Left ventricle myocardium inferior (tissue), 1 donor: ENCODE data around the gene NSL1. TPM values are rescaled to one million over a fixed set of nuclear protein-coding genes. Genes with fewer than 3 reads are reported as not detected.
A peak's percentile ranks its signal among the peaks of the same experiment; 100 is the strongest.

Source experiments
- DNase-seq: peaks from one replicate; pipeline ENCODE4 v3.0.0-alpha.2; 2020
- H3K27ac ChIP-seq: fragments of 200-600 bp; replicated peaks from 2 replicates; pipeline ENCODE4 v1.8.0; 2021
- H3K27me3 ChIP-seq: fragments of 200-600 bp; 2 replicates; pipeline ENCODE4 v1.8.0; 2021; ENCODE audit warnings: low read depth
- H3K36me3 ChIP-seq: fragments of 200-600 bp; 2 replicates; pipeline ENCODE4 v1.8.0; 2021
- H3K4me1 ChIP-seq: fragments of 200-600 bp; 2 replicates; pipeline ENCODE4 v1.8.0; 2021
- H3K4me3 ChIP-seq: fragments of 200-600 bp; 2 replicates; pipeline ENCODE4 v1.8.0; 2021; ENCODE audit warnings: mild to moderate bottlenecking, moderate library complexity
- H3K9me3 ChIP-seq: fragments of 200-600 bp; replicated peaks from 2 replicates; pipeline ENCODE4 v1.8.0; 2021
- intact Hi-C: fragments of 100-400 bp; cut with micrococcal nuclease; formaldehyde crosslinking; loops from one replicate; pipeline ENCODE4 v1.11.0; 2022
- total RNA-seq: library from RNA; stranded (reverse); fragmentation: NEBNext Ultra II Directional; extraction: Animal tissue kit (Norgen Biotek cat#: 25700); gene quantifications from one replicate; pipeline ENCODE4 v1.2.1, GENCODE V29; 2021
- TF ChIP-seq, protein P1 (sequence below): fragments of 200-600 bp; IDR thresholded peaks from 2 replicates; pipeline ENCODE4 v1.8.0; 2021; ENCODE audit warnings: antibody characterized with exemption, mild to moderate bottlenecking, borderline replicate concordance
- donor health status: DM: no; HTN: yes; CAD: no; lungs with severe emphysema.

Gene NSL1
- total RNA-seq, 1 donor from 2014 or later: 29.0 TPM

DNA sequence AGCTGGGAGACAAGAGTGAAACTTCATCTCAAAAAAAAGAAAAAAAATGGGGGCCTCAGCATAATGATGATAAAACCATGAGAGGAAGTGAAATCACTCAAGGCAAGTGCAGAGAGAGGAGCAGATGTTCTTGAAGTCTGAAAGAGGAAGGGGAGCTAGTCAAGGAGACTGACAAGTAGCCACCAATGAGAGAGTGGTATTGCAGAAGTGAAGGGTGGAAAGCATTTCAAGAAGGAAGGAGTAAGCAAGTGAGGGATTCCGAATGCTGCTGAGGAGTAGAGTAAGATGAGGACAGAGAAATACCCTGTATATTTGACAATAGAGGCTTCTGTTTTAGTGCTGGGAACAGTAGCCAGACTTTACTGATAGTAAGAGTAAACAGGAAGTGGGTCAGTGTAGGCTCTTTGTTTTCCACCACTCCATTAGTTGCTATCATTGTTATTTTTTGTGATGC is 3.0 kb upstream of the NSL1 start:
- peaks cover 34% of the 10 kb centered on the region for H3K36me3 ChIP-seq
- H3K27ac ChIP-seq: peak overlapping the region; percentile 21
- TF ChIP-seq, protein P1, sequence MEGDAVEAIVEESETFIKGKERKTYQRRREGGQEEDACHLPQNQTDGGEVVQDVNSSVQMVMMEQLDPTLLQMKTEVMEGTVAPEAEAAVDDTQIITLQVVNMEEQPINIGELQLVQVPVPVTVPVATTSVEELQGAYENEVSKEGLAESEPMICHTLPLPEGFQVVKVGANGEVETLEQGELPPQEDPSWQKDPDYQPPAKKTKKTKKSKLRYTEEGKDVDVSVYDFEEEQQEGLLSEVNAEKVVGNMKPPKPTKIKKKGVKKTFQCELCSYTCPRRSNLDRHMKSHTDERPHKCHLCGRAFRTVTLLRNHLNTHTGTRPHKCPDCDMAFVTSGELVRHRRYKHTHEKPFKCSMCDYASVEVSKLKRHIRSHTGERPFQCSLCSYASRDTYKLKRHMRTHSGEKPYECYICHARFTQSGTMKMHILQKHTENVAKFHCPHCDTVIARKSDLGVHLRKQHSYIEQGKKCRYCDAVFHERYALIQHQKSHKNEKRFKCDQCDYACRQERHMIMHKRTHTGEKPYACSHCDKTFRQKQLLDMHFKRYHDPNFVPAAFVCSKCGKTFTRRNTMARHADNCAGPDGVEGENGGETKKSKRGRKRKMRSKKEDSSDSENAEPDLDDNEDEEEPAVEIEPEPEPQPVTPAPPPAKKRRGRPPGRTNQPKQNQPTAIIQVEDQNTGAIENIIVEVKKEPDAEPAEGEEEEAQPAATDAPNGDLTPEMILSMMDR: no peak
- H3K4me1 ChIP-seq: peaks cover 46% of the 10 kb centered on the region
- H3K27me3 ChIP-seq: no peaks in the 10 kb centered on the region
- no peaks in the 10 kb centered on the region for H3K9me3 ChIP-seq
- no peak overlapping the region for H3K4me3 ChIP-seq
- intact Hi-C loops: no loop called here
- no peak for DNase-seq

DNA sequence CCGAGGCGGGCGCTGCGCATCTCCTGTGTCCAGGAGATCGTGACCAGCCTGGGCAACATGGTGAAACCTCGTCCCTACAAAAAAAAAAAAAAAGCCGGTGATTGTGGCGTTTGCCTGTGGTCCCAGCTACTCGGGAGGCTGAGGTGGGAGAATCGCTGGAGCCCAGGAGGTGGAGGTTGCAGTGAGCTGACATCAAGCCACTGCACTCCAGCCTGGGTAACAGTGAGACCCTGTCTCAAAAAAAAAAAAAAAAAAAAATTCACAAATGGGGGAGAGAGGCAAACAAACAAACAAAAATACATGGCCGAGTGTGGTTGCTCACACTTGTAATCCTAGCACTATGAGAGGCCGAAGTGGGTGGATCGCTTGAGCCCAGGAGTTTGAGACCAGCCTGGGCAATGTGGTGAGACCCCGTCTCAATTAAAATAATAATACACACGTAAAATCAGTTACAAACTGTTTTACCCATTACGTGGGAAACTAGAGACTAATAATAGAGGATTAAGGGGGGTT is 875 bp upstream of the NSL1 start:
- H3K4me3 ChIP-seq: peak overlapping the region; percentile 86
- no peaks in the 10 kb centered on the region for H3K9me3 ChIP-seq
- intact Hi-C loops: no loop called here
- H3K27ac ChIP-seq: peak overlapping the region; percentile 94
- no peaks in the 10 kb centered on the region for H3K27me3 ChIP-seq
- H3K4me1 ChIP-seq: peaks cover 55% of the 10 kb centered on the region
- peaks cover 17% of the 10 kb centered on the region for H3K36me3 ChIP-seq
- TF ChIP-seq, protein P1: no peak
- no peak for DNase-seq

DNA sequence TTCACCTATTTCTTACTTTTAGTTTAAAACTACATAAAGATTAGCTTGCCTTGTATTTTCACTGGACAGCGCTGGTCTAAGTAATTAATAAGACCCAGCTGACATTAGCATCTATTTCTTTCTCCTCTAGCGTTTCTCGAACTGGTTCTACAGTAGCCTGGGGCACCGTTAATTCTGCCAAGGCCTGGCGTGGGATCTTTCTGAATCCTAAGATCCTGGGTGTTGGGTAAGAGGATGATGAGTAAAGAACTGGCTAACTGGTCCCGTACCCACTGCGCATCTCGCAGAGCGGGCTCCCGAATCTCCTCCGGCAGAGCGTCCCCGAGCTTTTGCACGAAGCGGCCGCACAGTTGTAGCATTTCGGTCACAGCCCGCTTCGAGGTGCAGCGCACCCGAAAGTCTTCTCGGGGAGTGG is 309 bp downstream of the NSL1 start:
- Histone ChIP-seq H3K27me3 (no peaks in the 10 kb centered on the region), H3K4me3 (peak overlapping the region; percentile 86), H3K4me1 (peaks cover 55% of the 10 kb centered on the region), H3K9me3 (no peaks in the 10 kb centered on the region), H3K27ac (peak overlapping the region; percentile 94), H3K36me3 (peaks cover 14% of the 10 kb centered on the region)
- TF ChIP-seq, protein P1: no peak
- no peak for DNase-seq
- intact Hi-C loops: no loop called here

DNA sequence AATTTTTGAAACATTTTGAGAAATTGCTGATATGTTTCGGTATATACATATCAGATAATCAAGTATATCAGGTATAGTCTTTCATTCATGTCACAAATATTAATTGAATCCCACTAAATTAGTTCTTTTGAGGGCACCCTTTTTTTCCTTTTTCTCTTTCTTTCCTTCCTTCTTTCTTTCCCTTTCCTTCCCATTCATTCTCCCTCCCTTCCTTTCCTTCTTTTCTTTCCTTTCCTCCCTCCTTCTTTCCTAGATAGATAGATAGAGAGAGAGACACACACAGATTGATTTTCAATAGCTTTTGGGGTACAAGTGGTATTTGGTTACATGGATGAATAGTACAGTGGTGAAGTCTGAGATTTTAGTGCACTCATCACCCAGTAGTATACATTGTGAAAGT is 5.7 kb downstream of the NSL1 start:
- intact Hi-C loops: no loop called here
- H3K9me3 ChIP-seq: no peaks in the 10 kb centered on the region
- H3K27ac ChIP-seq: no peak overlapping the region

DNA sequence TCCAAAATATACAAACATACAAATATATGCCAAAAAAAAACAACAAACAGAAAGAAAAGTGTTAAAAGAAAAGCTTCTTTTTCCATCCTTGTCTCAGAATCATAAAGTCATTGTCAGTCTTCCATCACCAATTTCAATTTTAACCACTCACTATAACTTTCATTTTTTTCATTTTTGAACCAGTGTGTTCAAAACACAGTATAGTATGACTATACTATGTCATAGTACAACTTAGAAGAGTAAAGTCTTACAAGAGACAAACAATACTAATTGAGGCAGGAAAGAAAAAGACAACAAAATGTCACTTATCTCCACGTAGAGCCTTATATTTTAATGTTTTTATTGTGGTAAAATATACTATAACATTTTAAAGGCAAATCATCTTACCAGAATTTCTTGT is 7.6 kb downstream of the NSL1 start:
- Histone ChIP-seq H3K4me3 (no peak overlapping the region), H3K9me3 (no peaks in the 10 kb centered on the region), H3K4me1 (peaks cover 3% of the 10 kb centered on the region), H3K27ac (no peak overlapping the region), H3K27me3 (no peaks in the 10 kb centered on the region), H3K36me3 (peaks cover 54% of the 10 kb centered on the region)
- TF ChIP-seq, protein P1: no peak
- no peak for DNase-seq
- intact Hi-C loops: loop anchor here (5.0 kb wide), 1 partner anchor 117 kb away; no protein-coding TSS in a partner anchor

More for the DNA sequence above, 5.7 kb downstream of the NSL1 start:
- Histone ChIP-seq H3K36me3 (peaks cover 50% of the 10 kb centered on the region), H3K4me1 (peaks cover 22% of the 10 kb centered on the region), H3K4me3 (no peak overlapping the region), H3K27me3 (no peaks in the 10 kb centered on the region)
- DNase-seq: no peak
- TF ChIP-seq, protein P1: no peak
